Suppressor macrophage treated with lipopolysaccharide for 1 hour (primary cell): ENCODE measurements around the gene MRM1.
"Not testable (repeated sequence)": the region's sequence is repeated elsewhere in the genome, so short reads cannot be mapped to it uniquely, and the experiment has no call there.

Experiments
- DNase-seq, 3 donors: peaks; one replicate each; pipeline ENCODE4 v3.0.0-alpha.2; 2020 to 2022

Gene MRM1

DNA sequence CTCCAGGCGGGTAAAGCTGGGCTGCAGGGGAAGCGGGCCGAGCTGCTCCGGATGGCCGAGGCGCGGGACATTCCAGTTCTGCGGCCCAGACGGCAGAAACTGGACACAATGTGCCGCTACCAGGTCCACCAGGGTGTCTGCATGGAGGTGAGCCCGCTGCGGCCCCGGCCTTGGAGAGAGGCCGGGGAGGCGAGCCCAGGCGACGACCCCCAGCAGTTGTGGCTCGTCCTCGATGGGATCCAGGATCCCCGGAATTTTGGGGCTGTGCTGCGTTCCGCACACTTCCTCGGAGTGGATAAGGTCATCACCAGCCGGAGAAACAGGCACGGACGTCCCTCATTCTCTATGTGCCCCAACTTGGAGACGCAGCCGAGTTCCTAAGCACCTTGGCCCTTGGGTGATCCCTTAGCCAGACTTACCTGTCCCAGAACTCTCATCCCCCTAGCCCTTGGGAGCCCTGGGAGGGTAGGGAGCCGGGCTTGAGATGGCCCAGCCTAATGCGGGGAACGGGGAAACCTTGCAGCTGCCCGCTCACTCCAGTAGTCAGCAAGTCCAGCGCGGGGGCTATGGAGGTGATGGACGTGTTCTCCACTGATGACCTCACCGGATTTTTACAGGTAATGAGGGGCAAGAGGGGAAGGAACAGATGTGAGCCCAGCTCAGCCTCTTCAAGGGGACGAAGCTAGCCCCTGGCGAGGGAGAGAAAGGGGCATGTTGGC lies 806 bp downstream of the MRM1 start:
- DNase-seq = peak in 2 of 3 donors; percentile 20 to 36

DNA sequence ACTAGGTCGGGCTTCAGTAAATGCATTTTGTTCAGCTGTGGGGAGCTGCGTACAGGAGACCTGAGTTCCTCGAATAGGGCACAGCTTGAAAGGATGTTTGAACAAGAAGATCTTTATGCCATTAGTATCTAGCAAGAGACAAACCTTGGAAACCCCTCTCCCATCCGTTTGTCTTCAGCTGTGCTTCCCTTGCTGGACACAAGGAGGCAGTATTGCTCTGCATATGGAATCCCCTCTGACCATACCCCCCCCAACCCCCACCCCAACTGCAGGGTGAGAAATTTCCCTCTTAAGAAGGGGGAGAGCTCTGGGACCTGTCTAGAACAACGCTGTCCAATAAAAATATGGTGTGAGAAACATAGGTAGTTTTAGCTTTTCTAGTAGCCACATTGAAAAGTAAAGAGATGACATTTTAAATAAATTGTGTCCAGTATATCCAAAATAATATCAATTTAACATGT lies 1.6 kb downstream of the MRM1 start:
- peak; percentile 73 to 83 (median 82) for DNase-seq

DNA sequence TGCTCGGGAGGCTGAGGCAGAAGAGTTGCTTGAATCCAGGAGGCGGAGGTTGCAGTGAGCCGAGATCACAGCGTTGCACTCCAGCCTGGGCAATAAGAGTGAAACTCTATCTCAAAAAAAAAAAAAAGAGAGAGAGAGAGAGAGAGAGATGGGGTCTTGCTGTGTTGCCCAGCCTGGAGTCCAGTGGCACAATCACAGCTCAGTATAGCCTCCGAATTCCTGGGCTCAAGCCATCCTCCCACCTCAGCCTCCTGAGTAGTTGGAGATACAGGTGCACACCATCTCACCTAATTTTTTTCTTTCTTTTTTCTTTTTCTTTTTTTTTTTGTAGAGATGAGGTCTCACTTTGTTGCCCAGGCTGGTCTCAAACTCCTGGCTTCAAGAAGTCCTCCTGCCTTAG lies 3.6 kb downstream of the MRM1 start:
- DNase-seq = not testable (repeated sequence)

DNA sequence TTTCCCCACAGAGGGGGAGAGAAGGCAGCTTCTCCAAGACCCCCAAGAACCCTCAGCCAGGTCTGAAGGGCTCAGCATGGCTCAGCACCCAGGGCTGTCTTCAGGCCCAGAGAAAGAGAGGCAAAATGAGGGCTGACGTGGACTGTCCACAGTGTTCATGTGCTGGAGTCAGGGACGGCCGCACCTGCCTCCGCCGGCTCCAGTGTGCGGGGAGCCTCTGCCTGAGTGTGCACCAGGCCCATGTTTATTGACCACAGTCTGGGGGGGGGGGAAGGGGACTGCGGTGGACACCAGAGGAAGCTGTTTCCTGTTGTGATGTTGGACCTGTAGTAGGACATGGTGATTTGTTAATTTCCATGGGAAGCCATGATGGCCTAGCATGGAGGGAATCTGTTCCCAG lies 6.9 kb downstream of the MRM1 start:
- no peak for DNase-seq

DNA sequence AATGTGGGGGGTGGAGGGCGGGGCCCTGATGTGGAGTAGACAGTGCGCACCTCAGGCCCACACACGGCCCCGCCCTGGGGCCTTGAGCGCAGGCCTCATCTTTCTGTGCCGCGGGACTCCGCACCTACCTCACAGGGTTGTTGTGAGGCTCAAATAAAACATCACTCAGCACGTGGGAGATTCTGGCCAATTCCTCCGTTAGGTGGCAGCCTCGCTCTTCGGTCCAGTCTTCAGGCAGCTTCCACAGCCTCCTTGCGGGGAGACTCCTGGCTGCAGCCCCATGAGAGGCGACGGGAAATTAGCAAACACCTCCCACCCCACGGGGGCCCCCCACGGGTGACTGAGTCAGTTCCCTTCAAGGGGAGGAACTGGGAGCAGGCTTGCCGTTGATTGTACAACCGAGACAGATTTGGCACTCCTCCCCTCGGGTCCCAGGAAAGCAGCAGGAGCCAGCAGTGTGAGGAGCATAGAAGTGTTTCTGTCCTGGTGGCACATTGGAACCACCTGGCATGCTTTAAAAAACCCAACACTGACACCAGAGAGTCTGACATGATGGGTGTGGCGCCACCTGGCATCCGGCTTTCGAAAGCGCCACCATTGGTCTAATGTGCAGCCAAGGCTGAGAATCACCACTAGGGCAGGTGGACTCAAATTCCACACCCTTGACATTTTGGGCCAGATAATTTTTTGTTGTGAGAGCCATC lies 7.6 kb downstream of the MRM1 start:
- DNase-seq = peak; percentile 76 to 81 (median 77)

DNA sequence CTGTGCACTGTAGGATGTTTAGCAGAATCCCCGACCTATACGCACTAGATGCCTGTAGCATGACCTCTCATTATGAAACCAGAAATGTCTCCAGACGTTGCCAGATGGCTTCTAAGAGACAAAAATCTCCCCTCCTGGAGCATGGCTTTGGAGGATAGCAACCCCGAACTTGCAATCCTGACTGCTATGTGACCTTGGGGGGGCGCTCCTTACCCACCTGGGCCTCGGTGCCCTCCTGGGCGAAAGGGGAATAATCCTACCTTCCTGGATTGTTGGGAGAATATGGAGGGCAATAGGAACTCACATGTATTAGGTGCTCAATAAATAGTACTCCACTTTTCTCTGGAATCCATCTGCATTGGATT lies 8.1 kb downstream of the MRM1 start:
- no peak for DNase-seq

DNA sequence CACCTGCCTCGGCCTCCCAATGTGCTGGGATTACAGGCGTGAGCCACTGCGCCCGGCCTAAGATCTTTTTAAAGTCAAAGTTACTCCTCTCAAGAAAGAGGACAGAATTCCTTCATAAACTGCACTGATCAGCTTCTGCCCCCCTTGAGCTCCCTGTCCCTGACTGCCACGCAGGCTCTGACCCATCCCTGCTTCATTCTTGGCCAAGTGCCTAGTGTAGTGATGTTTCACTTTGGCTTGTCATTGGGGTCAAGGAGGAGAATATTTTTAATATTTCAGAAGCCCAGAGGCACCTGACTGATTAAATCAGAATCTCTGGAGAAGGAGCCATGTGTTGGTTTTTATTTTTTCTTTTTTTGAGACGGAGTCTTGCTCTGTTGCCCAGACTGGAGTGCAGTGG lies 9.1 kb downstream of the MRM1 start:
- no peak for DNase-seq

DNA sequence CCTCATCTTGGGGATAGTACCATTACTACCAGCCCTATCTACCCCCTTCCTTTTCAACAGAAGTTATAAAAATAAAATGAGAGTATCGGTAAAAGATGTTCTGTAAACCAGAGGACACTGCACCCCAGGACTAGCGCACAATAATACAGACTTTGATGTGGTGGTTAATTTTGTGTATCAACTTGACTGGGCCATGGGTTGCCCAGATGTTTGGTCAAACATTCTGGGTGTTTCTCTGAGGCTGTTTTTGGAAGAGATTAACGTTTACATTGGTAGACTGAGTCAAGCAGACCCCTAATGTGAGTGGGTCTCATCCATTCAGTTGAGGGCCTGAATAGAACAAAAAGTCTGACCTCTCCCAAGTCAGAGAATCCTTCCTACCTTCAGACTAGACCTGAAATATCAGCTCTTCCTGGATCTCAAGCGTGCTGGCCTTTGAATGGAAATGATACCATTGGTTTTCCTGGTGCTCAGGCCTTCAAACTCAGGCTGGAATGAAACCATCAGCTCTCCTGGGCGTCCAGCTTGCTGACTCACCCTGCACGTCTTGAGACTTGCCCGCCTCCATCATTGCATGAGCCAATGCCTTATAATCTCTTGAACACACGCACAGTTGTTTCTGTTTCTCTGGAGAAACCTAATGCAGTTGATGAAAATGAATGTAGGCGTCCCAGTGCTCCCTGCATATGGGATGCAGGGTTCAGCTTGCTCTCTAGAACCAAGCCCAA lies 10.1 kb downstream of the MRM1 start:
- peak in 2 of 3 donors; percentile 24 to 27 for DNase-seq

DNA sequence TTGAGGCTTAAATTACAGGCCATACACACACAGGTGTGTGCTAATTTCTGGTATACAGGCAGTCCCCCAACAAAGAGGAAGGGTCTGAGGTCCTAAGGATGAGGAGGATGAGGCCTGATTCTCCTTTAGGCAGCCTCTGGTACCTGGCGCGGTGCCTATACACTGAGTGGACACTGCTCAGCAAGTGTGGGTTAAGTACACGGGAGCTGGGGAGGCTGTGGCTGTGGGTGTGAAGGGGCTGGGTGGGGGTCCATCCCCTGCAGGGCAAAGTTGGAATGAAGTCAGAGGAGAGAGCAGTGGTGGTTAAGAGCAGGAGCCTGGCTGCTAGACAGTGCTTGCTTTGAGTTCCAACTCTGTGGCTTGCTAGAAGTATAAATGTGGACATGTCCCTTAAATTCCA lies 10.9 kb downstream of the MRM1 start:
- no peak for DNase-seq

DNA sequence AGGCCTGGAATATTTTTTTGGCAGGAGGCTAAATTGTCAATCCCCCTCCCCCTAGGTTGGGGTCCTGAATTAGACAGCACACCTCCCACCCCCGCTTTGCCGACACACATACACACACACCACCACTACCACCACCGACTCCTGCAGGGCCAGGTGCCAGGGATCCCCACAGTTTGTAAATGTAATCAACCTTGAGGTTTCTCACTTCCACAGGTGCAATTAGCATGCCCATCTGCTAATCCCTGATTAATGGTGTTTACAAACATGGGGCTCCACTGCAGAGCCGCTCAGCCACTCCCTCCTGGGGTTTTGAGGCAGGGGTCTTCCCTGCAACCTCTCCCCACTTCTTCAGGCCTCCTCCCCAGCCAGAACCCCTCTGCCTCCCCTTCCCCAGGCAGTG lies 11.8 kb downstream of the MRM1 start:
- no peak for DNase-seq

DNA sequence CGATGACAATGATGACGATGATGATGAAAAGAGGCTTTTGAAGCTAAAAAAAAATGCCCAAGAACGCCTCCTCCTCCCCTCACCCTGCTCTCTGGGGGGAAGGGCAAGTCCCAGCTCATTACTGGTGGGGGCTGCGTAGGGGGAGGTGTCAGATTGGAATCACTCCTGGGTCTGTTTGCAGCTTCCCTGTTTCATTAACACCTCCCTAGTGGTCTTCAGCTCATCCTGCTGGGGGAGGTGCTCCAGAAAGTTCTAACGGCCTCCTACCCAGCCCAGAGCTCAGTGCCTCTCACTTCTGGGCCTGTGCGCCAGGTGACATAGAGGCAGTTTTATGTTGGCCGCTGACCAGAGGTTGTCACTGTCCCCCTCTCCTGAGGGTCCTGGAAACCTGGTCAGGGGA lies 12.7 kb downstream of the MRM1 start:
- no peak for DNase-seq

DNA sequence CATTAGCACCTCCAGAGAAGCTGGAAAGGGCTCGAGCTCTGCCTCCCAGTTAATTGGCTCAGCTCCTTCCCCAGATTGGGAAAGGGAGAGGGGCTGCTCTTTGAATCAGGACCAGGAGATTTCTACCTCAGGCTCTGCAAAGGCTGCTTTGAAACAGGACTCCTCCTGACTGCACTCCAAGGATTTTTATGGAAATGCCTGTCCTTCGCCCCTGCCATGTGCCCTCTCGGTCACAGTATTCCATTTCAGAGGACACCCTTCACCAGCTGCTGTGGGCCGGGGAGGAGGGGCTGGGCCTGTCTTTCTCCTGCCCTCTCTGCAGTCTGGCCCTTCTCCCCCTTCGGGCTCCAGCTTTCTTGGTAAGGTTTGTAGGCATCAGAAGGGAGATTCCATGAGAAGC lies 13.6 kb downstream of the MRM1 start:
- no peak for DNase-seq

DNA sequence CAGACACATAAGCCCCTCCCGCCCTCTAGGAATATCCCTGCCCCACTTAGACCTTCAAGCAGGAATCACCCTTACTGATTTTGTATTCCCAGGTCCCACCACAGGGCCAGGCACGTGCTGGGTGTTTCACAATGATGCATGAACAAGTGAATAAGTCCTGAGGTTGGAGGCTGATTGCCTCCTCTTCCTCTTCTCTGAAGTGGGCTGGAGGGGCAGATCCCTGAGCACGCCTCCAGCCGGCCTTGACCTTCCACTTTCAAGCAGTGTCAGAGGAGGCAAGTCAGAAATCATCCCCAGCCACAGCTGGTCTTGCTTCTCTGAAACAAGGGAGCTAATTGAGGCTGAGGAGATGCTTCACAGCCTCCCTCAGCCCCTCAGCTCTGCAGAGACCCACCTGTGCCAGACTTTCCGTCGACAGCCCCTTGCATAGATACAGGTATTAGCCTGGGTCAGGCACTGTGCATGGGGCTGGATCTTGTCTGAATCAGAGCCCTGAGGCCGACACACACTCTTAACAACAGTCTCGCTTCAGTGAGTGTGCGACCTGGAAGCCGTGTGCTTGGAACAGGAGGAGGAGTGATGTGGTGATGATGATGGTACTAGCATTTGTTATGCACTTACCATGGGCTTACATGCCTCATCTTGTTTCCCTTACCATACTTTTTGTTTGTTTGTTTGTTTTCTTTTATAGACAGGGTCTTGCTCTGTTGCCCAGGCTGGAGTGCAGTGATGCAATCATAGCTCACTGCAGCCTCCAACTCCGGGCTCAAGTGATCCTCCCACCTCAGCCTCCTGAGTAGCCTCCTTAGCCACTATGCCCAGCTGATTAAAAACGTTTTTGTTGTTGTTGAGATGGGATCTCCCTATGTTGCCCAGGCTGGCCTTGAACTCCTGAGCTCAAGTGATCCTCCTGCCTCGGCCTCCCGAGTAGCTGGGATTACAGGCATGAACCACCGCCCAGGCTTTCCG lies 15.0 kb downstream of the MRM1 start:
- peak; percentile 18 to 28 (median 27) for DNase-seq

DNA sequence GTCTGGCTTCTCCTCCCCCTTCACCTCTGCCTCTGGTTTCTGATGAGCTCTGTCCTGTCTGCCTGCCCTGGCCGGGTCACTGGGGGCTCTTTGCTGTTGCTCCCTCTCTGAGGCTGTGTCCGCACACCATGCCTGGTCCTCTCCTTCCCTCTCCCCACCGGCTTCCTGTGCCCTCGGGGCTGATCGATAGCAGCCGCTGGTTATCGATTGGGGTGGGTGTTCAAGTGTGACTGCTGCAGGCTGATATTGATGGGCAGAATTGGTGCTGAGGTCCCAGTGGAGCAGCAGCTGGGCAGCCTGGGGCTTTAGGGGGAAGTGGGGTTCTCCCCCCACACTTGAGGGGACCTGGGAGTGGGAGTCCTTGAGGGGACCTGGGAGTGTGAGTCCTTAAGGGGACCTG lies 16.4 kb downstream of the MRM1 start:
- DNase-seq = no peak

DNA sequence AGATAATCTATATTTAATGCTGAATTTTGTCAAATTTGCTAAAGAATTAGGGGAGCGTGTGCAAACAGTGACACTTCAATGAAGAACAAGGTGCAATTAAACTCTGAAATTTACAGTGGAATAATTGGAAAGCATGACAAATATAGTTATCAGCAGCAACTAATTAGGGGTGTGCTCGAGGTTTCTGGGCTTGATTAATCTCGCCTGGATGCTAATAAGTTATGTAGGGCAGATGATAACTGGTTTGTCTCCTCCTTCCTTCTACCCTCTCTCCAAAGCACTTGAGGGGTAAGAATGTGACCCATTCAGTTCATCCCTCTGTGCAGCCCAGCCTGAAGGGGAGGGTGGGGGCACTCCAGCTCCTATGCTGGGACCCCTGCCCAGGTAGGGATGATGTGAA lies 21.9 kb downstream of the MRM1 start:
- DNase-seq = no peak

DNA sequence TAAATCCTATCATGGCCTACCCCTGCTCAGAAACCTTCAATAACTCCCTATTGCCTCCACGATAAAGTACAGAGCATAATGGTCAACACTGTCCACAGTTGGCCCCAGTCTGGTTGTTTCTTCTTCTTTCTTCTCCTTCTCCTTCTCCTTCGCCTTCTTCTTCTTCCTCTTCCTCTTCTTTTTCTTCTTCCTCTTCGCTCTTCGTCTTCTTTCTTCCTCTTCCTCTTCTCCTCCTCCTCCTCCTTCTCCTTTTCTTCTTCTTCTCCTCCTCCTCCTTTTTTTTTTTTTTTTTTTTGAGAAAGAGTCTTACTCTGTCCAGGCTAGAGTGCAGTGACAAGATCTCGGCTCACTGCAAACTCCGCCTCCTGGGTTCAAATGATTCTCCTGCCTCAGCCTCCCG lies 23.8 kb downstream of the MRM1 start:
- no peak for DNase-seq

DNA sequence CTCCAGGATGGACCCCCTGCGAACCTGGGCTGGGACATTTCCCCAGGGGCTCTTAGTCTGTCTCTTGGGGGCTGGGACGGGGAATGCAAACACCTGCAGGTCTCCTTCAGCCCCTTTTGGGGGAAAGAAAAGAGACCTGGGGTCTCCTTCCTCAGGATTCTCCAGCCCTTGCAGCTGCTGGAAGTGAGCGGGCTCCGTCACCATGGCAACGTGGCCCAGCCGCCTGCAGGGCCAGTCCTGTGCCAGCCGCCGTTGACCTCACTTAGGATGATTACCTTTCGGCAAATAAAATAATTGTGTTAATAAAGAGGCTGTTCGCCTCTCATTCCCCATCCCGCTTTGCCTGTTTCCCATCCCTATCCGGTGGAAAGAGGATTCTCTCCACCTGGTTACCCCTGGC lies 25.7 kb downstream of the MRM1 start:
- DNase-seq = no peak

DNA sequence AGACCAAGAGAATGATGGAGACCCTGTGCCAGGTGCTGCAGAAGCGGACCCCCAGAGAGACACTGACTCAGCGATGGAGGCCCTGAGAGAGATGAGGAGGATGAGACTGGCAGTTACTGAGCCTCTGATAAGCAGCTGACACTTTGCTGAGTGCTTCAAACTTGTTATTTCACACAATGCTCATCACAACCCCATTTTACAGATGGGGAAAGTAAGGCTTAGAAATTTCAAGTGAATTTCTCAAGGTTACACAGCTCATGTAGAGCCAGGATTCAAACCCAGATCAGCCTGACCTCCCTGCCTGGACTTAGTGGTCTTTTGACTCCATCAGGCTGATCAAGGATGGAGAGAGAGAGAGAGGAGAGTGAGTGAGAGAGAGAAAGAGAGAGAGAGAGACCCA lies 27.2 kb downstream of the MRM1 start:
- DNase-seq = no peak

DNA sequence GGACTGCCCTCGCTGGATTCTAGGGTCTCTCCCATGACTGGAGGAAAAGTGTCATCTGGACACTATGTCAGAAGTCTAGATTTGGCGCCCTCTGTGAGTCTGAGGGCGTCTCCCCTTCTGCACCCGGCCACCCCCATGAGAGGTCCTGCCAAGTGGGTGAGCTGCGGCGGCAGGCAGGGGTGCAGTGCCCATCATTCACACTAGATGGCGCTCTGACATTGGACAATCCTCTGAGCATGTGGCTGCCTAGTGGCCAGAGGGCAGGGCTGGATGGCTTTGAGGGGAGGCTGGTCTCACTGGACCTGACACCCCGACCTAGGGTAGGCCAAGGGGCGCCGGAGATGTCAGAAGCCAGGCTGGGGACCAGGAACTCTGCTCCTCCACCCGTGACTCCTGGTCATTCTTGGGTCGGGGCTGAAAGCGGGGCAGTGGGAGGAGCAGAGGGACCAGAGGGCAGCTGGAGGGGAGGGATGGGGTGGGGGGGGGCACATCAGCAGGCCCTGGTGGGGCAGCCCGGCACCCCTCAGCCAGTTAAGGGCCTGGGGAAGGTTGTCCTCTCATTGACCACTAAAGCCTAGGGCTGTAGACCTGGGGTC lies 28.0 kb downstream of the MRM1 start:
- DNase-seq = peak; percentile 79 to 87 (median 83)

DNA sequence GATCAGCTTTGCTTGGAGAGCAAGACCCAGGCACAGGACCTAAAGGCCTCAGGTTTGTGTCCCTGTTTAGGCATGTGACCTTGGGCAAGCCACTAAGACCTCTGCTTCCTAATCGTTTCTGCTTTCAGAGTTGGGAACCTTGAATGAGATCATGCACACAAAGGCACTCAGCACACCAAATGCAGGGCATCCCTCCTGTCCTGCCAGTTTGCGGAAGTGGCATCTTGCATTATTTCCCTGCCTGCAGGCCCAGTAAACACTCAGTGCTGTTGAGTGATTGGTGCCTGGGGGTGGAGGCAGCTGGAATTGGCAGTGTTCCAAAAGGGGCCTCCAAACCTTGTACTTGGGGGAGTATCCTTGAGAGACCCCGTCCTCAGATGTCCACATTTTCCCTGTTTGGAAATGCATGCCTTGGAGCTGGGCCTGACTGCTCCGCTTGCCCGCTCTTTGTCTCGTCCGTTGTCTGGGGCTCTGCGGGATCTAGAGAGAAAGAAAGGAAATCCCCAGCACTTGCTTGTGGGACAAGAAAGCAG lies 28.7 kb downstream of the MRM1 start:
- DNase-seq = no peak

DNA sequence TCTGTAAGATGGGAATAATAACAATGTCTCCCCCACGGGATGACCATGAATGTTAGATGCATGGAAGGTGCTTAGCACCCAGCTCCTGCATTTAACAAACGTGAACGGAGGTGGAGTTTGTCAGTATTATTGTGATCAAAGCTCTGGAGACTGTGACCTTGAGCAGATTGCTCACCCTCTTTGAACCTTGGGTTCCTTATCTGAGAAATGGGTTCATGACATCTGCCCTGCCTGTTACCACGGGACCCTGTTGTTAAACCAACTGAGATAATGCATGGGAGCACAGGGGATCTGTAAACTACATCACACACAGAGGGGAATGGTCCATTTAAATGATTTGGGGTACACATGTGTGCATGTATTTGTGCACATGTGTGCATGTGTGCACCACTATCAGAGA lies 29.6 kb downstream of the MRM1 start:
- no peak for DNase-seq
